NOMO-1 treated with DMSO at 0.1 percent for 48 hours (cell line): ENCODE data around the gene TMEM91.
"Not testable (repeated sequence)": the region's sequence is repeated elsewhere in the genome, so short reads cannot be mapped to it uniquely, and the experiment has no call there.

Source experiments
- DNase-seq: peaks from one replicate; lab custom pipeline; 2025; ENCODE audit not compliant: unreplicated experiment; lab: John Stamatoyannopoulos, UW

Gene TMEM91

GRCh38 chr19:41373993-41374392 lies 2.3 kb upstream of the TMEM91 start:
- DNase-seq, result no peak

DNA sequence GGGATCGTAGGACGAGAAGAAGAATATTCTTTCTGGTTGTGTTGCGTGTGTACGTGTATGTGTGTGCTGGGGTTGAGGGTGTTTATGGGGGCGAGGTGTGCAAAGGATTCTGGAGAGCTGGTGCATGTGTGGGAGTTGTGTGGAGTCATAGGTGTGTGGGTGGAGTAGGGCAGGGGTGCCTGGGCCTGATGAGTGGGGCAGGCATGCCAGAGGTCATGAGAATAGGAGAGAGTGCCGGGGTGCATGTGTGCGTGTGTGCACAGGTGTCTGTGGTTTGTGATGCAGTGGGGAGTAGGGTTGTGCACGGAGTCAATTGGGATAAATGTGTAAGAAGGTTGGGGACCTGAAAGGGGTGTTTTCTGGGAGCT lies 649 bp downstream of the TMEM91 start:
- no peak for DNase-seq

- DNase-seq, result no peak
Observed at GRCh38 chr19:41377977-41378709, 1.8 kb downstream of the TMEM91 start.

- DNase-seq, result not testable (repeated sequence)
Observed at GRCh38 chr19:41381536-41381935, 5.2 kb downstream of the TMEM91 start.

- DNase-seq, result no peak
Observed at GRCh38 chr19:41384351-41384750, 8.0 kb downstream of the TMEM91 start.

- DNase-seq, result no peak
Observed at GRCh38 chr19:41386442-41386841, 10.1 kb downstream of the TMEM91 start.

DNA sequence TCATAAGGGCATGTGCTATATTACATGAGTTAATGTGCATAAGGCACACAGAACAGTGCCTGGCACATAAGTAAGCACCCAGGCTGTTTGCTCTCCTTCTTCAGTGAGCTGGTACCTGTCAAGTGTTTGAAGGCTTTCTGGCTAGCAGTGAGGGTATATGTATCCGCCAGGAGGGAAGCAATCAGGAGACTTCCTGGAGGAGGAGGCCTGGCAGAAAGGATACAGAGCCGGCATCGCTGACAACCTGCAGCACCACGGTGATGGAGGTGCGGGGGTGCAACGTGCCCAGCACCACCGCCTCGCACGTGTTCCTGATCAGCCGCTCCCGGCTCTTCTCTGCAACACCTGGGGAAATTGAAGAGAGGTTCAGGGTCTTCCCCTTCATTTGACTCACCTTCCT lies 15.3 kb downstream of the TMEM91 start:
- no peak for DNase-seq

- no peak for DNase-seq
Observed at GRCh38 chr19:41392775-41393174, 16.4 kb downstream of the TMEM91 start.

GRCh38 chr19:41395355-41395754 lies 19.0 kb downstream of the TMEM91 start:
- DNase-seq, result no peak

GRCh38 chr19:41397086-41398049 lies 21.0 kb downstream of the TMEM91 start, which contains the start of the genes BCKDHA and EXOSC5:
TSS of gene BCKDHA (plus strand) at chr19:41397818. CDS start at chr19:41397828, 10 bp downstream.
TSS of gene EXOSC5 (minus strand) at chr19:41397359. CDS start at chr19:41397328, 31 bp downstream.
- DNase-seq, result peak; percentile 100

GRCh38 chr19:41398050-41398418 lies 21.7 kb downstream of the TMEM91 start:
- no peak for DNase-seq

- DNase-seq, result no peak
Observed at GRCh38 chr19:41398598-41398997, 22.3 kb downstream of the TMEM91 start.

DNA sequence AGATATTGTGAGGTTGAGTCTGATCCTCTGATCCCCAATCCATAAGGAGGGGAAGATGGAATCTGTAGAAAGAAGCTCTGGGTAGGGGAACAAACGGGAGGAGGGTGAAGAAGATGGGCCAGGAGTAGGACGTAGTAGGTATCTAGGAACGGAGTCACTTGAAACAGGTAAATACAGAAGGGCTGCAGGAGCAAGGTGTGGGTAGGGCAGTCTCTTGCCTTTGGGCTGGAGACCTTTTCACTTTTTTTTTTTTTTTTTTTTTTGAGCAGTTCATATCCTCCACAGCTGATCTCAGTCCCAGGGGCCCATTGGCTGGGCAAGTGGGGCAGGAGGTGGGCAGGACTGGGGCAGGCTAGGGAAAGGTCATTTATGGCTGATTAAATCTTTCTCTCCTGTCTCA lies 22.8 kb downstream of the TMEM91 start:
- DNase-seq, result no peak

GRCh38 chr19:41399525-41399924 lies 23.2 kb downstream of the TMEM91 start:
- DNase-seq, result no peak

DNA sequence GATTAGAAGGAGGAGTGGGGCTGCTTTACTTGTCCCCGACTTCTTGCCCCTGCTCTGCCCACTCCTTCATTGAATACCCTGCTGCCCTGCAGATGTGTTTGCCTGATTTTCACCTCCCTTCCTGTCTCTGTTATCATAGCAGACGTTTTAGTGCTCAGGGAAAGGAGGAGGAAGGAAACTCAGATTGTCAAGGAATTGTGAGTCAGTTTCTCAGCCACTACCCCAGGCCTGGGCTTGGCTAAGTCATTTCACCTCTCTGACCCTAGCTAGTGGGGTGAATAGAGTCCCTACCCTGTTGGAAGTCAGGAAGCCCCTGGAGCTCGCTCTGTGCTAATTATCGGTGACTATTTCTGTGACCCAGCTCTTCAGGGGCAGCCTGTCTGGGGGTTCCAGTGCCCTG lies 25.1 kb downstream of the TMEM91 start:
- no peak for DNase-seq

- DNase-seq, result no peak
Observed at GRCh38 chr19:41402010-41402409, 25.7 kb downstream of the TMEM91 start.

- DNase-seq, result no peak
Observed at GRCh38 chr19:41403181-41403970, 27.0 kb downstream of the TMEM91 start.

- no peak for DNase-seq
Observed at GRCh38 chr19:41405776-41406175, 29.4 kb downstream of the TMEM91 start.

DNA sequence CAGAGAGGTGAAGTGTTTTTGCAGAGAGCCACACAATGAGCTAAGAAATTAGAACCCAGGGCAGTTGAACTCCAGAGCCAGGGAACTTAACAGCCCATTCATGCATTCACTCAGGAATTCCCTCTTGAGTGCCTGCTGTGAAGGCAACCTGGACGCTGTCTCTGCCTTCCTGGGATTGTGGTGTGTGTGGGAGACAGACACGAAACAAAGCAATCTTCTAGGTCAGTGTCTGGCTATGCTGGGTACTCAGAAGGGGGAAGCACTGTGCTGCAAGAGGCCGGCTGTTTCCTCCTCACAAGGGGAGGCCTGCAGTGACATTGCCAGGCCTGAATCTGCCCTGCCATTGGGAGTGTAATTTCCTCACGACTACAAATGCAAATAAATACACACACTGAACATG lies 30.9 kb downstream of the TMEM91 start:
- peak; percentile 74 for DNase-seq

GRCh38 chr19:41408256-41408655 lies 31.9 kb downstream of the TMEM91 start:
- peak; percentile 35 for DNase-seq

GRCh38 chr19:41408846-41409245 lies 32.5 kb downstream of the TMEM91 start:
- not testable (repeated sequence) for DNase-seq
